HG03066 (cell line): ENCODE data around the gene SHC1.

Experiments used
- ATAC-seq: cut with Tn5 transposase; IDR thresholded peaks from one replicate; pipeline ENCODE4 v1.9.1; 2021; ENCODE audit warnings: low read depth; ENCODE audit not compliant: unreplicated experiment

Gene SHC1

DNA sequence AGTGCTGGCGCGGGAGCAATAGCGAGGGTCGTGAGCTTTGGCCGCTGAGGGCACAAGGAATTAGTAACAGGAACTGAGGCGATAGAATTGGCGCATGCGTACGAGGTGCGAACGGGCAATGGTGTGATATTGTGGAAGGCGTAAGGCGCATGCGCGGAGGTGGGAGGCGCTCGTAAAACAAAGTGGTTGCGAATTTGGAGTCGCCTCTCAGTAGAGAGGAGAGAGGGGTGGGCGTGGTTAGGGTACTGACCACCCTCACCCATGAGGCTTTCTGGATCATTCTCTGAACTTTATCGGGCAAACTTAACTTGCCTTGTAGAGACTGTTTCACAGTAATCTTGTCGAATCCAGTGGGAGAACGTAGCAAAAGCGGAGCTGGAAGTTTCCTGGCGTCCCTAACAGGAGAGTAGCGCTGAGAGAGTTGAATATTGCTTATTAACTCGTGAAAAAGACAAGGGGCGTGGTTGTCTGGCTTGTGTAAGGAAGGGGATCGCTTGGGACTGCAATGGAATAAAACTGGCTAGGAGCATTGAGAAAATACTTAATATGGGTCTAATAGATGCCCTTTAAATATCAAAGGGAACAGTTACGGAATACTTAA, 4.4 kb upstream of the SHC1 start:
- ATAC-seq, result peak; percentile 36

DNA sequence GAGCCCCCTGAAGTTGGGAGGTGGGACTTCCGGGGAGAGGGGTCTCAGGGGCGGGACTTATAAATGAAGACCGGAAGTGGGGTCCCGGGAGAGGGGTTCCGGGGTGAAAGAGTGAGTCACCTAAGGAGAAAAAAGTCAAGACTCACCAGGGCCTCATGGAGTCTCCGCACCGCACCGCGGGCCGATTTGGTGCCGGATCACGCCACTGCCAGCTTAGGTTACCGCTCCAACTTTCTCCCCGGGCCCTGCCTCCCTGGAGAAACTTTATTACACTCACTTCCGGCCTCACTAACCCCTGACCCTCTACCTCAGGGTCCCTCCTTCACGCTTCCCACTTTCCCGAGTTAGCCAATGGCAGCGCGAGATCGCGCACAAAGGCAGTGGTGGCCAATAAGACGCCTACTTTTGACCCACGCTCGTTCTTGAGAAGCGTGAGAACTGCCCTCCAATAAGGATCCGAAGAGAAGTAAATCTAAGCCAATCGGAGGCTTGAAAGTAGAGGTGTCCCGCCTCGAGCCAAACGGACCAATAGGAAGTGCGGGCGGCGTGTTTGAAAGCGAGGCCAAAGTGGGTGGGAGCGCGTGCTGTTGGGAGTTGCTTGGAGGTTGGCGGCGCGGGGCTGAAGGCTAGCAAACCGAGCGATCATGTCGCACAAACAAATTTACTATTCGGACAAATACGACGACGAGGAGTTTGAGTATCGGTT, 3.7 kb upstream of the SHC1 start, which contains the start of gene CKS1B:
Gene CKS1B (plus strand): TSS at position 580 of the 706 bp plus-strand sequence. CDS start 65 bp downstream, at position 645.
- ATAC-seq, result peak; percentile 62

DNA sequence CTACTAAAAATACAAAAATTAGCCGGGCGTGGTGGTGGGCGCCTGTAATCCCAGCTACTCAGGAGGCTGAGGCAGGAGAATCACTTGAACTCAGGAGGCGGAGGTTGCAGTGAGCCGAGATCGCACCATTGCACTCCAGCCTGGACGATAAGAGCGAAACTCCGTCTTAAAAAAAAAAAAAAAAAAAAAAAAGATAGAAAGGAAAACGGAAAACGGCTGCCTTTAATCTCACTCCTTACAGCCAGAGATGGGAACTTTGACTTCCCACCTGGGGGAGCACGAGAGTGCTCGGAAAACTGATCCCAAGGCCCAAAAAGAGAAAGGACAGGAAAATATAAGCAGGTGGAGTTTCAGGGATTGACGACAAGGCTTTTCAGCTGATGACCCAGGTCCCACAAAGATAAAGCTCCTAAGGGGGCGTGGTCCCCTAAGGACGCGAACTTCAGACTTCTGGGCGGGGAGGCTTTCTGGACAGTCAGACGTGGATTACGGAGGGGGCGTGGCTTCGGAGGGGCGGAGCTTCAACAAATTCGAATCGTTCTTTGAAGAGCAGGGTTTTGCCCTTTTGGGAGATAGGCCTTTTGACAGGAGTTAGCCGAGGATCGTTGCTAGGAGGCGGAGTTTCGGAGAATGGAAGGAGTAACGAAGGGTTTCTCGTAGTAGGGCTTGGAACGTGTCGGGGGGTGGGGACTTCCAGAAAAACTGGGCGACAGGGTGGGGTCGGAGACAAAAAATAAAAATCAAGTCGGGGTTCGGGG, 3.0 kb upstream of the SHC1 start:
- ATAC-seq, result no peak

DNA sequence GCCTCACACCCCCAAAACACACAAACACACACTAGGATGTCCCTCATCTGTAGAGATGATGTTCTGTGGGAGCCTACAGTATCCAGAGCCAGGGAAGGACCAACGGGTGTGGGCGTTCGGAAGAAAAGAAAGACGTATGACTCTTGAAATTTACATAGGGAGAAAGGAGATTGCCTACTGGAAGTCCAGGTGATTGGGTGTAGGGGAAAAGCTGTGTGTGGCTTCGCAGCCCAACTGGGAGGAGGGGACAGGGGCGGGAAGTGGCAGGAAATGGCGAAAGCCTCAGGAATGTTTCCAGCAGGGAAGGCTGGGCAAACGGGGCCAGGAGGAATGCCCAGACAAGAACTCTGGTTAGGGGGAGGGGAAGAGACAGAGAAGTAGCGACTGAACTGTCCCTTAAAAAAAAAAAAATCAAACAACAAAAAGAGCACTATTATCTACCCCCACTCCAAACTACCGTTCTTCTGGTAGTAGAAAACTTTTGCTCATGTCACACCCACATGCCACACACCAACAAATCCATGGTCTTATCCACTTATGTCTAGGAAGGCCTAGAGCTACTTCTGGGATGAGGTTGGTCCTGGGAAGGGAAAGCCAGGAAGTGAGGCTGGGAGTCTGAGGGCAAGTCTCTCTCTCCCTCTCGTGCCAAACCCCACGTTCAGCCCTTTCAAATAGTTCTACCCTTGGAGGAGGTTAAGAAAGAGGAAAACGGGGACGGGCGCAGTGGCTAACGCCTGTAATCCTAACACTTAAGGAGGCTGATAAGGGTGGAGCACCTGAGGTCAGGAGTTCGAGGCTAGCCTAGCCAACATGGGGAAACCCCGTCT, 2.2 kb upstream of the SHC1 start:
- ATAC-seq, result no peak

DNA sequence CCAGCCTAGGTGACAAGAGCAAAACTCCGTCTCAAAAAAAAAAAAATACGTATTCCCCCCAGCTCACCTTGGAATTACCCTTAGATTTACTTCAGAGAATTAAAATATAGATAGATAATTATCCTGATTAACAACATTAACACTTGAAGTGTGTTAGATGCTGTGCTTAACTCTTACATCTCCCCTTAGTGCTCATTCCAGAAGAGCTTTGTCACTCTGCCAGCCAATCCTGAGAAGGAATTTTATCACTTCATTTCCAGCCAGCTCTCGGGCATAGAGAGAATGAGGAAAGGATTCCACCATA, 1.6 kb upstream of the SHC1 start:
- no peak for ATAC-seq

DNA sequence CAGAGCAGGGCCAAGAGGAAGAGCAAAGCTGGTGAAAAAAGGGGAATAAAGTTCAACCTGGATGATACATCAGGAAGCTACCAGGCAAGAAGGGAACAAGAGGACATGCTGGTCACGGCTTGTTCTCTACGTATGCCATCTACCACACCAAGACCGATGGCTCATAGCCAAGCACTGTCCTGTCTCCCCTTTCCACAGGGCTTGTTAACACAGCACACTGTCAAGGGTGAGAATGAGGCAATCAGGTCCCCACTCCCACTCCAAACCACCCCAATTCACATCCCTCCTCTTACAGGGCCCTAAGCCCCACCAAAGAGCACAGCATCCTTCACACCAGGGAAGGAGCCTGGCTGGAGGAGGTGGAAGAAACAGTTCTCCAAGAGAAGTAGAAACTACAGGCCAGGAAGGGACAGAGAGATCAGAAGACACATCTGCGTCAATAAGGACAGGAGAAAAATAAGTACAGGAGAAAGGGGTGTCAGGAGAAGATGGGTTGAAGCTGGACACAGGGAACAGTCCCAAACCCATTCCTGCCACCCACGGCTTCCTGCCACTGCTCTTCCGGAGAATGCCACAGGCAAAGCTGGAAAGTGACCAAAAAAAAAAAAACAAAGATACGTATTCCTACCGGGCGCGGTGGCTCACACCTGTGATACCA, 923 bp upstream of the SHC1 start:
- no peak for ATAC-seq

DNA sequence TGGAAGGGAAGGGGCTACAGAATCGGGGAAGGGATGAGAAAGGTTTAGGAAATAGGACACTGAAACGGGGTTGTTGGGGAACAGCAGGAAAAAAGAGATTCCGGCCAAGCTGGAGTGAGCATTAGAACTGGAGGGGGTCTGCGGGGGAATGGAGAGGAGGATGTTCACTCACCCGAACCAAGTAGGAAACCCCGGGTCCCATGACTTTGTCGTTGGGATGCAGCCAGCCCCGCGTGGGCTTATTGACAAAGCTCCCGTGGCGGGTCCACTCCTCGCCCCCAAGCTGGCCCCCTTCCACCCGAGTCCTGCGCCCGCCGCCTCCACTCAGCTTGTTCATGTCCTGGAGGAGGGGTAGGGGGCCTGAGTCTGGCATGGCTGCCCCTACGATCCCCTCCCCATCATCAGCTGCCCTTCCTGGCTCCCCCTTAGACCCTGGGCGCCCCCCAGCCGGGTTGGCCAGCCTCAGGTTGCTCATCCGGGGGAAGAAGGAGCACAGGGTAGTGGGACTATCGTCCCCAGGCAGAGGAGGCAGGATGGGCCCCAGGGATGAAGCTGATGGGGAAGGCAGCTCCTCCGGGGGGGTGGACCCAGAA, 591 bp downstream of the SHC1 start:
- ATAC-seq, result no peak

DNA sequence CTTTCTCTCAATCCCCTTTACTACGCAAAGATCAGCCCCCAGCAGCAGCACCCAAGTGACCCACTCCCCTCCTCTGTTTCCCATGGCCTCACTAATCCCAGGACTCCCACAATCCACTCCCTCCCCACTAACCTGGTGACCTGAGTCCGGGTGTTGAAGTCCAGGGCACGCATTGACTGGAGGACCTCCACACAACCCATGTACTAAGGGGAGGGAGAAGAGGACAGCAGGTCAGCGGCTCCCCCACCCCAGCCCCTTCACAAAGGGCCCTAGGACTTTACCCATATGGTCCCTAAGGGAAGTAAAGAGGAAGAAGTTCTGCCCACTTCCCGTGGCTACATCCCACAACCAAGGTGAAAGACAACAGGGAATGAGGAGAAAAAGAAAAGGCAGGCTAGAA, 1.3 kb downstream of the SHC1 start:
- no peak for ATAC-seq

DNA sequence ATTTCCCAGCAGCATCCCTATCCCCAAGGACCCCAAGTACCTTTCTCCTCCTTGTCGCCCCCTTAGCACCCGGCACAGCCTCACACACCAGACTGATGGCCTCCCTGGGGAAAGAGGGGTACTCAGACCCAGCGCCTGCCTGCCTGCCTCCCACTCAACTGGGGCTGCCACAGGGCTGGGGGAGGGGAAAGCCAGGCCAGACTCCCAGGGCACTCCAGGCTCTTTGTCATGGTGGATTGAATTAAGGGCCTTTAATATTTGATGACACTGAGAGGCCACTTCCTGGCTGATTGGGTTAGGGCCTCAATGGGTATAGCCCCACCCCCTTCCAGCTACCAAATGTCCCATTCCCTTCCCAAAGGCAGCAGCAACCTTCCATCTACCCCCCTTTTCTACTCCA, 1.8 kb downstream of the SHC1 start:
- ATAC-seq, result no peak

DNA sequence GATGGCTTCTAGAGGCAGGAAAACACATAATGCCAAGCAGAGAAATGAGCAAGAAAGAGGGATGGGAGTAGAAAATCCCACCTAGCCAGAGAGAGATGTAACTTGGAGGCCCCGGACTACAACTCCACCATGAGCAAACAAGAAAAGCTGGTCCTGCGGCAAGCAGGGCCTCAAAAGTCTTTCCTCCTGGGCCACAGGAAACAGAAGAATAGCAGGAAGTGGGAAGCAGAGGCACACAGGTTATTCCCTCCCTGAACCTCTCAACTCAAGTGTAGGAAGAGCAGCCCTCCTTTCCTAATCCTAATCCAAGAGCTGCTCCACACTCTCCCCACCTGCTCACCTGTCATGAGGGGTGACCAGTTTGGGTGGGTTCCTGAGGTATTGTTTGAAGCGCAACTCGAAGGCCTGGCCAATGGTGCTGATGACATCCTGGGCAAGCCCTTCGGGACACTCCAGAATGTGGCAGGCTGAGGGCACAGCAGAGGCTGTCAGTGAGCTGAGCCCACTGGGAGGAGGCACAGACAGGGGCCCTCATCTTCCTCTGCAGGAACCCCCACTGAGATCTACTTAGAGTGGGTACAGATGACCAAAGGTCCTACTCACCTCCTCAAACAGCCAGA, 3.1 kb downstream of the SHC1 start:
- no peak for ATAC-seq

DNA sequence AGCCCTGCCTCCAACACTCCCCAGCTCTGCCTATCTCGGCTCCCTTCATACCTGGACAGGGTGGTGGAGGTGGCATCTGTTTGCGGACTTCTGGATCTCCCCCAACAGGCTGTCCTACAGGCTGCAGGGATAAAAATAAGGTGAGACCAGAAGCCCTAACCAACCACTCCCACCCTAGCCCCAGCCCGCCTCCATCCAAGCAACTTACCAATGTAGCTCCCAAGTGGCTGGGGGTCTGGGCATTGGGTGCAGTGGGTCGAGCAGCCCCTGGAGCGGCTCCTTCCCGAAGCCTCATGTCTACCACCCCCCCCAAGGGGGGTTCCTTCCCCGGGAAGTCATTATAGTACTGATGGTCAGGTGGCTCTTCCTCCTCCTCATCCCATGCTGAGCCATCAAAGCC, 4.4 kb downstream of the SHC1 start:
- ATAC-seq, result no peak

DNA sequence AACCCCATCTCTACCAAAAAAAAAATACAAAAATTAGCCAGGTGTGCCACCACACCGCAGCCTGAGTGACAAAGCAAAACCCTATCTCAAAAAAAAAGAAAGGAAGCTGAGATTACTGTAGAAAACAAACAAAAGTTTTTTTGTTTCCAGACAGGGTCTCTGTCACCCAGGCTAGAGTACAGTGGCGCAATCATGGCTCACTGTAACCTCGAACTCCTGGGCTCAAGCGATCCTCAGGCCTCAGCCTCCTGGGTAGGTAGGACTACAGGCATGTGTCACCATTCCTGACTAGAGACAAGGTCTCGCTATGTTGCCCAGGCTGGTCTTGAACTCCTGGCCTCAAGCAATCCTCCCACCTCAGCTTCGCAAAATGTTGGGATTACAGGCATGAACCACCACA, 6.2 kb downstream of the SHC1 start:
- ATAC-seq, result no peak

DNA sequence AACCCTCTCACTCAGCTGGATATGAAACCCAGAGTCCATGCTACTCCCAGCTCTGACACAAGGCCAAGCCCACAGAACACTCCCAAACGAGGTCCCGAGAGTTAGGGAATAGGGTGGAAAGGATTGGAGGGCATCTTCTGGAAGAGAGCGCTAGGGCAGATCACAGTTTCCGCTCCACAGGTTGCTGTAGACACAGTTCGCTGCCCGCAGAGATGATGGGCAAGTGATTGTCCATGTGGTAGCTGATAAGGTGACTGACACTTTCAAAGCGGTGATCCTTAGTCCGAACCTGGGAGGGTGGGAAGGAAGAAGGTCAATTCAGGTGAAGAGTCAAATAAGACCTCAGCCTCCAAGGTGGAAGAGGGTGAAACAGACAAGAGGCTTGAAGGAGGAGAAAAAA, 6.9 kb downstream of the SHC1 start:
- no peak for ATAC-seq

DNA sequence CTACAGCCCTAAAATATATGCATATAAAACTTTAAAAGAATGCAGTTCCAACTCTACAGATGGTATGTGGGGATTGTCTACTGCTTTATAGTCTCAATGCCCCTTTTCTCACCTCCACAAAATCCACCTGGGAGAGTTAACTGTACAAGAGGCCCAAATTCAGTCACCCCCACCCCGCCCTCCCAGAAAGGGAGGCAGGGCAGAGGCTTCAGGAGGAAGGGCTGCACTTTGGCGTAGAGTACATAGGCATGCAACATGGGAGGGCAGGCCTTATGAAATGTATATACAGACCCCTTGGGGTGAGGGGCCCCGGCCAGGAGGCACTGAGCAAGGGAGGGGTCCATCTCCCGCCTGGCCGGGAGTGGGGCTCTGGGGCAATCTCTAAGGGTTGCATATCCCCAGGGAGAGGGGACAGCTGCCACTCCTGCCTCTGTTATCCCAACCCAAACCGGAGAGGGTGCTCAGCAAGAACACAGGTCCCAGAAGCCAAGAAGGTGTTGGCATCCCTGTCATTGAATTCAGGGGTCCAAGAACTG, 7.7 kb downstream of the SHC1 start:
- ATAC-seq, result no peak

DNA sequence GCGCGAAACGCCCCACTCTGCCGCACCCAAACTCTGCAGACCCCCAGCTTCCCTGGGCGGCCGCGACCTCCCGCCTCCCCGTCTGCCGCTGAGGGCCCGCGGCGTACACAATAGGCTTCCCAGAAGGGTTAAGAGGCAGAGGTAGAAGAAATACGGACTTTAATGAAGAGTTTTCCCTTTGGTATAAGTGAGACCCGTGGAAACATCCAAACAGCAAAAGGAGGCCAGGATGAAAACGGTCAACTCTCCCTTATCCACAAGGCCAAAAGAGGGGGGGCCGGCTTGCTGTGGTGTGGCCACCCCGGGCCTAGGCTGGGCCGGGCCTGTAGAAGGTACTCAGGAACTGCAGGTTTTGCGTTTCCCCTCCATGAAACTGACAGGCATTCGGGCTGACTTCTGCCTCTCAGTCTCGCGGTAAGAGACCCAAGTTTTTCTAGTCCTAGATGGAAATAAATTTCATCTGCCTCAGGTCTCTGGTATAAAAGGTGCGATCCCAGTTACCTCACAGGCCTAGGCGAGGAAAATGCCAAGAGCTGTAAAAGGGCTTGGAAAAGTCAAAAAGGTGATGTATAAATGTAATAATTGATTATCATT, 8.3 kb downstream of the SHC1 start:
- ATAC-seq, result peak; percentile 18

DNA sequence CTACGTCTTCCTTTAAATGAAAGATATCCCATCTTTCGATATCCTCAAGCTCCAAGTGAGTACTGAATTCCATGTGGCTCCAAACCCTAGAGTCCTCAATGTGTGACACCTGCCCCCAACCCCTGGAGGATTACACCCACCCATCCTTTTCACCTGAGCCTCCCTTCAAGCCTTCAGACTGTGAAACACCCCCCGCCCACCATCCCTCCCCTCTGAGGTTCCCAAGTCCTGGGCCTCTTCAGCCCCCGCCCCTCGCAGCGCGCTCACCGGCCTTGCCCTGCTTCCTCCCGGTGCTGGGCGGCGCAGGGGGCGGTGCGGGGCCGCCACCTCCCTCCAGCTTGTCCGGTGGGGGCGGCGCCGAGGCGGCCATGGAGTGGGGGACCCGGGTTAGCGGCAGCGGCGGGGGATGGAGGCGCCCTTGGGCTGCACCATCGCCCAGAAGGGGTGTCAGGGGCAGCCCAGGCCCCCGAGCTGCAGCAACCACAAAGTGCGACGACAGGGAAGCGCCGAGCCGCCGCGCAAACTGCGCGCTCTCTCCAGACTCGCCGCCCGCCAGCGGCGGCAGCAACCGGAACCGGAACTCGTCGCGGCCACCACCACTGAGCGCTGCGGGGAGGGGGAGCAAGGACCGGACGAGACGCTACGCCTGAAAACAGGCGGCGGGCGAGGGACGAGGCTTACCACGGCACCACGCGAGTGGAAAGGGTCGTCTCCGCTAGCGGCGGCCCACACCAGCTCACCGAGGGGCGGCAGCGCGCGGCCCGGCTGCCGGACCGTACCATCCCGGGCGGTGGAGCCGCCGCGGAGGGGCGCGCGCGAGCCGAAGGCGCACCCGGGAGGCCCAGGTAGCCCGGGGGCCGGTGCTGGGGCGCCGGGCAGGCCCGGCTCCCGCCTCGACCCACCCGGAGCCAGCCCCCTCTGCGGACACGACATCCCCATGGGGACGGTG, 9.1 kb downstream of the SHC1 start, which contains the start of gene PYGO2:
Gene PYGO2 (minus strand): TSS at position 576 of the 949 bp plus-strand sequence. CDS start 206 bp downstream, at position 370.
- ATAC-seq, result peak; percentile 69

DNA sequence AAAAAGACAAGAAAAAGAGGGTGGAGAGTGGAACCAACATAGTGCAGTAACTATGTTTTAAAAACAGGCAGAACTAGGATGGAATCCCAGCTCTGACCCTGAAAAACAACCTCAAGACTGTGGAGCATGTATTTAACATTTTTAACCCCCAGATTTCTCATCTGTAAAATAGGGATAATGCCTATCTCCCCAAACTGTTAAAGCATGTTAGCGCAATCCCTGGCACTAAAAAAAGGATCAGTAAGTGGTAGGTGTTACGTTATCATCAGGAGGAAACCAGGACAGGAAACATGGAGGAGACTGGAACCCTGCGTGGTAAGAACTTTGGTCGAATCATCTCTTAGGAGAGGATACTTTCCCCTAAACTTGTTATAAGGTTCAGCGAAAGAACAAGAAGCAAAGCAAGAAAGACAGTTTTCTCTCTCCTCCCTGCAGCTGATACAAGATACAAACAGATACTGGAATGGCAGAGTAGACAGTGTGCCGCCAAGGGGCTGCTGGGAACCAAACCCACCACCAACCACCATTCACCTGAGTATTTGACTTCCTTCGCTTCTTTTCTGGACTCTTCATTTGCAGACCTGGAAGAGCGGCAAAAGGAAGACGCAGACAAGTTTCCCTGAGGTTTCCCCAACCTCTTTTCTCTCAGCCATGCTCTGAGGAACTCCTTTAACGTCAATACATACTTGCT, 10.0 kb downstream of the SHC1 start:
- no peak for ATAC-seq
